Measurements from ENCODE around the gene INTS11.

Gene INTS11

DNA sequence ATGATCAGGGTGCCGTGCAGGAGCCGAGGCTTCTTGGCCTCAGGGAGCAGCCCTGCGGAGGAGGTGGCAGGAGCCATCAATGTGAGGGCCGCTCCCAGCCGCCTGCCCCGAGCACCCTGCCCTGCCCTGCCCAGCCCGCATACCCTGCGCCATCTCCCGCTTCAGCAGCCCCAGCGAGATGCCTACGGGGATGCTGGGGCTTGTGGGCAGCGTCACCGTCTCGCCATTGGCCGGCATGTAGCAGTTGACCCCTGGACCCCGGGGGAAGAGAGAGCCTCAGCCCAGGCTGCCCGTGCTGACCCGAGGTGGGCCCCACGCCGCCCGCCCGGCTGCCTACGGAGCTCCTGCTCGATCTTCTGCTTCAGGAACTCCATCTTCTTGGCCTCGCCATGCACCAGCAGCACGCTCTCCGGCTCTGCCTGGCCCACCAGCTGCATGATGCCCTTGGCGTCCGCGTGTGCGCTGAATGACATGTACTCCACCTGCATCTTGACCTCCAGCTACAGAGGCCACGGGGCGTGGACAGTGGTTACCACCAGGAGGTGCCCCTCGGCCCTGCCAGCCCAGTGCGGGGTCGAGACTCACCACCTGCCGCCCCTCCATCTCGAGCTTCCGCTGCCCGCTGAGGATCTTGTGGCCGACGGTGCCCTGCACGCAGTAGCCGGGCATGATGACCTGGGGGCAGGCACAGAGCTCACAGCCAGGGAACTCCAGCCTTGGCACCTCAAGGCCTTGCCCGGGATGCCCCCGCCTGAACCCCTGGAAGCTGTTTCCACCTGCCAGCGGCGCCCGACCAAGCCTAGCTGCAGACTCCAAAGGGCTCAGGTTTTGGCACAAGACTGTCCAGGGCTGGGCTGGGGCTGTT, 11.8 kb downstream of the INTS11 start:
- DNase-seq = no peak

DNA sequence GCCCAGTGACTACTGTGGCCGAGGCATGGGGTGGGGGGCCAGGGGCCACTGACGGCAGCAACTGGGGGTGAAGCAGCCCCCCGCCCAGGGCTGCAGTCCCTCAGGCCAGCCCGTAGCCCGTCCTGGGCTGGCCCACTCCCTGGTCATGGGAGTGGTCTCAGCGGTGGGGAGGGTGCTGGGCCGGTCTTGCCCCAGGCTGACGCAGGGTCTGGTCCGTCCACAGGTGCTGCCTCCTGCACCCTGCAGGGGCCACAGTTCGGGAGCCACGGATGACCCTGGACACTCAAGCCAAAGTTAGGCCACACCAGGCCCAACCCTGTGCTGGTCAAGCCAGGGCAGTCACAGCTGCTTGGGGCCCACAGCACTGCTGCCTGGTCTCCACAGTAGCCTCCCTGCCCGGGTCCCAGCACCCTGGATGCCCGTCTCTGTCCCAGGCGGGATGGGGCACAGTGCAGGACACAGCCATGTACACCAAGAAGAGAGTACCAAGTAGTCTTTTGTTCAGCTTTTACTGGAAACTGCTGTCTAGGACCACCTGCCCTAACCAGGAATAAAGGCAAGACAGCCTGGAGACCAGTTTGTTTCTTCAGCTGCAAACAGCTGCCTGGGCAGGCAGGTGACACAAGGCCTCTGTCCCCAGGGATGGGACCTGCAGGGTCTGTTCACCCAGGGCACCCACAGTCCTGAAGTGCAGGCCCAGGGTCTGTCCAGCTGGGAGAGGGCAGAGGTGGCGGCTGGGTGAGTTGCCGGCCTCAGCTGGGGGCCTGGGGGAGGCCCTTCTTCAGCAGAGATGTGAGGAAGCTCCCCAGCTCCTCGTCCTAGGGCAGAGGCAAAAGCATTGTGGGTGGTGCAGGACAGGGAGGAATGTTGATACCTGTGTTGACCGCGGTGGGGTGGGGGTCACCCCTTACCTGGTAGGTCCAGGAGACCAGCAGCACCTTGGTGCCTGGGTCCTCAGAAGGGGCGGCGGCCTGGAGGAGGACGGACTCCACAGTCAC, 13.1 kb downstream of the INTS11 start:
- DNase-seq = no peak

- no peak for DNase-seq
Observed at GRCh38 chr1:1310476-1311053, 13.9 kb downstream of the INTS11 start.

GRCh38 chr1:1310109-1310385, 14.4 kb downstream of the INTS11 start:
- no peak for DNase-seq

- no peak for DNase-seq
Observed at GRCh38 chr1:1309251-1310108, 15.0 kb downstream of the INTS11 start.

DNA sequence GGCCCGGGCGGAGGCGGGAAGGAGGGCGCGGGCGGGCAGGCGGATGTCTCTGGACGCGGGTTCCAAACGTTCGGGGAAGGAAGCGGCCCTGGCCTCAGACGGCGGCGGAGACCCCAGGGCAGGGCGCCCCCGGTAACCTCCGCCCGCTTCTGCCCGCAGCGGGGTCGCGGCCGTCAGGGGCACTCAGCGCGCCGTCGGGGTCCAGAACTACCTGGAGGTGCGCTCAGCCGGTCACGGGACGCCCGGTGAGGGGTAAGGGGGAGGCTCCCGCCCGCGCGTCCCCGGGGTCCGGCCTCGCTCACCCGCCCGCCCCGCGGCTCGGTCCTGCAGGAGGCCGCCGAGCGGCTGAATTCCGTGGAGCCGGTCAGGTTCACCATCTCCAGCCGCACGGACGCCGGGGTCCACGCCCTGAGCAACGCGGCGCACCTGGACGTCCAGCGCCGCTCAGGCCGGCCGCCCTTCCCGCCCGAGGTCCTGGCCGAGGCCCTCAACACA, 15.7 kb downstream of the INTS11 start:
- no peak for DNase-seq

GRCh38 chr1:1307923-1308755, 16.3 kb downstream of the INTS11 start, which contains the start of the genes ACAP3 and PUSL1:
TSS of gene ACAP3 (minus strand) at chr1:1307930. CDS start at chr1:1307815, 115 bp downstream.
TSS of gene PUSL1 (plus strand) at chr1:1308597. CDS start at chr1:1308644, 47 bp downstream.
- DNase-seq = peak; percentile 89

DNA sequence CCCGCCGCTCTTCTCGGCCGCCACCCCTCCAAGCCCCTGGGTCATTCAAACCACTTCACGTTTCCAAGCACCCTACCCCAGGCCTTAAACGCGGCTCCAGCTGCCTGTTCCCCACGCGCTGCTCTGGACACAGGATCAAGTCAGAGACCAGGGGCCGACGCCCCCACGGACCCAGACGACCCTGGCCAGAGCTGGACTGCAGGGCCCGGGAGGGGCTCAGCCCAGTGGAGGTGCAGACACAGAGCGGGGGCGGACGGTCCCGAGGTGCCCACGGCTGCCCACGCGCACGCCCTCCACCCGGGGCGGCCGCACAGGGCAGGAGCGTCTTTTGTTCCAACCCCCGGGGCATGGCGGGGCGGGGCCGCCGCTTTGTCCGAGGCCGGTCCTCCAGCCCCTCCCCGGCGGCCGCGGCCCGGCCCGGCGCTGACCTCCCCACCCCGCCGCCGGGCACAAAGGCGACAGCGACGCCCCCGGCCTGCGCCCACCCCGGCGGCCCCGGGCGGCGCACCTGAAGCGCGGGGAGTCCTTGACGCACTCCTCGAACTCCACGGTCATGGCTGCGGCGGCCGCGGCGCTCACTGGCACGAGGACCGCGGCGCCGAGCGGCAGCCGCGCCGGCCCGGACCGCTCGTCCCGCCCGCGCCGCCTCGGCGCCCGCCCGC, 17.1 kb downstream of the INTS11 start:
- DNase-seq = no peak

DNA sequence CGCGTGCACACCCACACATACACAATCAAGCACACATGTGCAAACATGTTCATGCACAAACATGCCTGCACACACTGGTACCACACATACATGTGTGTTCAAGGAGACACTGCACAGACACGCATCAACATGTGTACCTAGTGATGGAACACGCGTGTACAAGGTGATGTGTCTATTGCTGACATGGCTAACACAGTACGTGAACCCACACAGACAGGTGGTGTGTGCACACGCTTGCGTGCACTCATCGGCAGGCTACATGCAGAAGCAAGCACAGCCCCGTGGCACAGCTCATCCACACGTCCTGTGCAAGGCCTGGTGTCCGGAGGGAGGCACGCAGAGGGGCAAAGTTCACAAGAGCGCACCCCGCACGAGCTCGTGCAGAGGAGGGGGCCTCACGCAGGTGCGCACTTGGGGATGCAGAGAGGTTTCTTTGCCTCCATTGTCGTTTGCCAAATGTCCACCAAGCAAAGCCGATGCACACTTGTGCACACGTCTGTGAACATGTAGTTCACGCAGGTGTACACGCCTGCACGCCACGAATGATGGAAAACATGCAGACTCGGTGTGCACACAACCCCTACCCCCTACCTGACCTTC, 17.7 kb downstream of the INTS11 start:
- no peak for DNase-seq

- DNase-seq = no peak
Observed at GRCh38 chr1:1306070-1306660, 18.3 kb downstream of the INTS11 start.

DNA sequence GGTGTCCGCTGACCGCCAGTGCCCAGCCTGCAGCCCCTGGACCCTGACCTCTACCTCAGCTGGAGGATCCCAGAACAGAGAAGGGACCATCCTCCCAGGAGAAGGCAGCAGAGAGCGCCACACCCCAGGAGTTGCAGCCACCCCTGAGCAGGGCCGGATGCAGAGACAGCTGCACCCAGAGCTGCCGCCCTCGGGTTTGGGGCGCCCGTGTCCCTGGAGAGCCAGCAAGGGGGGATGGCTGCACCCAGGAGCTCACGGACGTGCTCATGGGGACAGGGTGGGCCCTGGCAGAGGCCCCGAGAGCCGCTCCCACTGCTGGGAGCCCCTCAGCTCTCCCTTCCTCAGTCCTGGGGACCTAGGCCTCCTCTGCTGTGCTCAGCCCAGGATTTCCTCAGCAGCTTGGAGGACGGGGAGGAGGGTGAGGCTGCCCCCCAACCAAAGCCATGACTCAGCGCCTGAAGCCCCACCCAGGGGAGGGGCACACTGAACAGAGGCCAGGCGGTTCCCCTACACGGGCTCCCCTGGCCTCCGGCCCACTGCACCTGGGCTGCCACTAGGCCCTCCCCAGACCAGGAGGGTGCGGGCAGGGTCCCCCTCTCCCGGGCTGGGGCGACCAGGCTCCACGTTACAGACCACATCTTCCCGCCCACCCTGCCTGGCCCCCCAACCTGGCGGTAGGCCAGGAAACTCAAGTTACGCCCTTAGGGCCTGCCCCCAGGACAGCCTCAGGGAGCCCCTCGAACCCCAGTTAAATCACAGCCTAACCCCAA, 19.0 kb downstream of the INTS11 start:
- DNase-seq = peak; percentile 53

DNA sequence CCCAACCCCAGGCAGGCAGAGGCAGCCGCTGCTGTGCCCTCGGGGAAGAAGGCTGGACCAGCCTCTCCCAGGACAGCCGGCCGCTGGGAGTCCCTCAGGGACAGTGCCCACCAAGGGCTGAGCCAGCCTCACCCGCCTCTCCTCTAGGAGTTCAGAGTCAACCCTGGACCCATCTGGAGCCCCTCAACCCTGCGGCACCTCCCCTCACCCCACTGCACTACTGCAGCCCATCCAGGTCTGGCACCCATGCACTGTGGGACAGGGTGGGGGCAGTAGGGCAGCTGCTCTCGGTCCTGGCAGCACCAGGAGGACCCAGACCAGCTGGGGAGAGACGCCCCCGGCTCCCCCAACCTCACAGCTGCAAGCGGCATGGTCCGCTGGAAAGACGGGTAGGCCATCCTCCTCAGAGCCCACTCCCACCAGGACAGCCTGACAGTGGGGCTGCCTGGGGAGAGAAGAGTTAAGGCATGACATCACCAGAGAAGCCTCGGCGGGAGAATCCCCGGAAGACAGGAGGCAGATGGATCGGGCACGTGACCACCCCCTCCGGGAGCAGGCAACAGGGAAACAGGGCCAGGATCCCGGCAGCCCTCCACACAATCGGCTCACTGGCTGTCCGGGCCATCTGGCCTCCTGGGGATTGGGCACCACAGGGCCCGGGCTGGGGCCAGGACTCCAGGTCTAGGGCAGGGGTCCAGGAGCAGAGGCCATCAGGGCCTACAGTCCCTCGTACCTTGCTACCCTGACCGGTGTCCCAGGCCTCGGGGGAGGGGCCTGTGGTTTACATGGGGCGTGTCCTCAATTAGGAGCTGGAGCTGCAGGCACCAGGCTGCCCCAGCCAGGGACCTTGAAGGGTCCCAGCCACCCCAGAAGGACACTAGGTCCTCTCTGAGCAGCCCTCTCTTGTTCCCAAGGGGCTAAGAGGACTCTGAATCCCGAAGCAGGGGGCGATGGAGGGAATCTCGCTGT, 19.8 kb downstream of the INTS11 start:
- DNase-seq = peak; percentile 40

DNA sequence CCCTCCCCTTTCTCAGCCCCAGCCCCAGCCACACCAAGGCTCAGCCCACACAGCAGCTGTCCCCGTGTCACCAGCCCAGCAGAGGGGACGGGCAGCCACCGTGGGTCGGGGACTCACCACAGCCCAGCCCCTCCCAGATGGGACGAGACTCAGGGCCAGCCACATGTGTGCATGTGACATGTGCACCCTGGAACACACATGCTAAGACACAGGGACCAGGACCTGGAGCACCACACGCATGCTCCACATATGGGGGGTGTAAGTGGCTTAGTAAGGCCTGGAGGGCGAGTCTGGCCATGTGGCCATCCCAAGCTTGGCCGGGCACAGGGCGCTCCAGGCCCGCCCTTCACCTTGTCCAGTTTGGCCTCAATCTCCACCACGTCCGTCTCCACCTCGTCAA, 20.7 kb downstream of the INTS11 start:
- DNase-seq = no peak

GRCh38 chr1:1302951-1303509, 21.4 kb downstream of the INTS11 start:
- no peak for DNase-seq

DNA sequence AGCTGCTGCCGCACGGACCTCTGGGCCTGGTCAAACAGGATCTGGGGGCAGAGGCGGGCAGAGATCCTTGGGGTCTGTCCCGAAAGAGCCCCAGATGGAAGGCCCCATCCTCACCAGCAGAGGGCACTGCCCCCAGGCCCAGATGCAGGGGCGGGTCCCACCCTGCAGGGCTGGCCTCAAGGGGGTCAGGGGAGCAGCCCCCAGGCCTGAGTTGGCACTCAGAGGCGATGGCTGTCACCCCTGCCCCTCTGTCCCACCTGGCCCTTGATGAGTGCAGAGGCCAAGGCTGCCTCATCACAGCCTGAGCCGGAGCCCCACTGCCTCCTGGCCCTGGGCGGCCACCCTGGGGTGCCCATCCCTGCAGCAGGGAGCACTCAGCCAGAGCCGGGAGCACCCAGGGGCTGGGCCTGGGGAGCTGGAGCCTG, 22.4 kb downstream of the INTS11 start:
- no peak for DNase-seq

DNA sequence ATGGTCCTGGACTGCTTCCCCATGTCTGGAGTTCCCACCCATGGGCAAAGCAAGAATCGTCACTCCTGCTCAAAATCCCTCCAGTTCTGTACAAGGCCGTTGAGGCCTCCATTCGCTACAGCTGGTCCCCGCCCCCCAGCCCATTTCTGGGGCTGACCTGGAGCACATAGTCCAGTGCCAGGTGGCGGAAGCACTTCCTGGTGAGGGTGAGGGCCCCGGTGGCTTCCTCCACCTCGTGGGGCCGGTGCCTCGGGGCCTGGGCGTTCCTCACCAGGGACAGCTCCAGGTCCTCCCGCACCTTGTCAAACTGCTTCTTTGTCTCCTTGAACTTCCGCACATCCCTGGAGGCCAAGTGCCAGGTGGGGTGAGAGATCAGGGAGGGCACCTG, 24.1 kb downstream of the INTS11 start:
- DNase-seq = no peak

DNA sequence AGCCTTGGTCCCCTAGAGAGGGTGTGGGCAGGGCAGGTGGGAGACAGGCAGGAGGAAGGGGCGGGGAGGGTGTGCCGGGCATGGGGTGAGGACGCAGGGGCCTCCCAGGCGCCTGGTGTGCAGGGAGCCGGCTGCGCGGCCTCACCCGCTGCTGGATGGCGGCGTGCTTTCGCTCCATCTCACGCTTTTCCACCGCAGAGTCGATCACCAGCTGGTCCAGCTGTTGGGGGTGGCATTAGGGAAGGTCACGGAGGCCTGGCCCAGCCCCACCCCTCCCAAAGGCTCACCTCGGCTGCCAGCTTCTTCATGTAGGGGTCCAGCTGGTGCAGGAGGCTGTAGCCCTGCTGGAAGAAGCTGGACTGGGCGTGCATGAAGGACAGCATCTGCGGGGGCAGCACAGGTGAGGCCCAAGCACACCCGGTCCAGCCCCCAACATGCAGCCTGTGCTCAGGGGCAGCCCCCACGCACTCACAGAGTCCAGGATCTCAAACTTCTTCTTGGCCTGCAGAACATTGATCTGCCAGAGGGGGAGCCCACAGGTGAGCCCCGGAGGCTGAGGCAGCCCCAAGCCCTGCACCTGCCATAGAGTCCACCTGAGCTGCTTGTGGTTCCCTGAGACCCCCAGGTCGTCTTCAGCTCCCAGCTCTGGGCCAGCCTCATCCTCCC, 24.6 kb downstream of the INTS11 start:
- DNase-seq = no peak

Measured in inflammatory macrophage treated with lipopolysaccharide for 4 hours (primary cell).